ENCODE data around the gene ECPAS.

- no peak for TF ChIP-seq POLR2A (IDR thresholded peaks at IDR 0.05; ENCODE audit: low read length)
- no peak for TF ChIP-seq GATA1 (IDR thresholded peaks at IDR 0.05; ENCODE audit: low read depth, low read length)
Measured at GRCh38 chr9:111366978-111367377, 117.2 kb downstream of the ECPAS start.

Data from erythroblast (primary cell).